Left colon (tissue), 2 donors: ENCODE results near the gene CCN5. TPM values are rescaled to one million over a fixed set of nuclear protein-coding genes. Genes with fewer than 3 reads are reported as not detected.

Experiments used
- ATAC-seq: fragments of 200-7000 bp; cut with Tn5 transposase; one replicate; pipeline ENCODE4 v1.9.1; 2020; ENCODE audit warnings: mild to moderate bottlenecking, moderate library complexity
- DNase-seq, 2 donors: peaks; one replicate each; pipeline ENCODE4 v3.0.0-alpha.2; 2020
- intact Hi-C, 2 donors: fragments of 100-400 bp; cut with DNase I in 1 of 2; cut with micrococcal nuclease in 1 of 2; formaldehyde crosslinking; loops; one replicate each; pipeline versions ENCODE4 v1.11.2 to v1.14.0; 2022; cut with DNase I, micrococcal nuclease
- total RNA-seq, 2 donors: library from RNA; stranded (reverse); fragmentation: NEBNext Ultra II Directional; extraction: Animal tissue kit (Norgen Biotek cat#: 25700); gene quantifications; one replicate each; pipeline ENCODE4 v1.2.1, GENCODE V29; 2021
- donor health status: DM: no; HTN: no; CAD: no.
- donor health status: DM: yes; HTN: yes; CAD: no.

CCN5 gene
- total RNA-seq, 2 donors from 2014 or later = 2.8 to 9.4 TPM

DNA sequence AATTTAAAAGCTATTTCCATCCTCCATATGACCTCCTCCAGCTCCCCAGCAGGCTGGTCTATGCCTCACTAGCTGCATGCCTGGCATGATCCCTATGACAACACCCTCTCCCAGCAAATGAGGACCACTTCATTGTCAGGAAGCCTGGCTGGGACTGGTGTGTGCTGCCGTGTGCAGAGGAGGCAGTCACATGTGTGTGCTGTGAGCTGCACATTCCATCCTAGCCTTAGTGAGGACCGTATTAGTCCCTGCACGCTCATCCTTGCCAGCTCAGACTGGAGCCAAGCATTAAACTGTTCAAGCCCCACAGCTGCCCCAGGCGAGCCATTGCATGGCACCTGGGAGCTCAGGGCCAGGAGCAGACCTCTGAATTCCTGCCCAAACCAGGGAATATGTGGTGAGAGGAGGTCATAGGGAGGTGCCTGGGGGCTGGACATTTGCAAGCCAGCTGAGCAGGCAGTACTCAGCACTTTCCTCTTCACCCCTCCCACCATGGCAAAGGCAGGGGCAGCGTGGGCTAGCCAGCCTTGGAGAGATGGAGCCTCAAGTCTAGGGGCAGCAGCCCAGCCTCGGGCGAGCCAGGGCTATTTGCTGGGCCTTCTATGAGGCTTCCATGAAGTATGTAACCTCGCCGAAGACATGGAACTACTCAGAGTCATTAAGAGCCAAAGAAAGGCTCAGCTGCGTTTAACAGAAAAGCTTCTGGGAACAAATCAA, 8.7 kb upstream of the CCN5 start:
- intact Hi-C loops = no loop called here
- DNase-seq (no peak), ATAC-seq (no peak)

DNA sequence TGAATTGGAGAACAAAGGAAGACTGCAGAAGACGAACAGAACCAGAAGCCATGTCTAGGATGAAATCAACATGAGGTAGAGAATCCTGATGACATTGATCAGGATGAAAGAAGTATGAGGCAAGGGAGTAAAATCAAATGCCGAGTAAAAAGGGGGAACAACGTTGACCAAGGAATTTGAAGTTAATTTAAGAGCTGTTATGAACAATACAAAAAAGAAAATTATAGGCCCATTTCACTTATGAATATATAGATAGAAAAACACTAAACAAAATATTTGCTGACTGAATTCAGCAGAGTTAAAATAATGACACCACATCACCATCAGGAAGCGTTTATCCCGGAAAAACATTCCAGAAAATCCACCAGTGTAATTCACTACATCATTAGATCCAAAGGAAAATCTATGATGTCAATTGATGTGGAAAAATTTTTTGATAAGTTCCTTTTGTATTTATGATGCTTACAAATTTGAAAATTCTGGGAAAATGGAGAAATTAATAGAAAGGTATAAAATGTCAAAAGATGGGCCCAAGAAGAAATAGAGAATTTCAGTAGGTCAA, 8.1 kb upstream of the CCN5 start:
- DNase-seq (no peak), ATAC-seq (no peak)
- intact Hi-C loops = no loop called here

DNA sequence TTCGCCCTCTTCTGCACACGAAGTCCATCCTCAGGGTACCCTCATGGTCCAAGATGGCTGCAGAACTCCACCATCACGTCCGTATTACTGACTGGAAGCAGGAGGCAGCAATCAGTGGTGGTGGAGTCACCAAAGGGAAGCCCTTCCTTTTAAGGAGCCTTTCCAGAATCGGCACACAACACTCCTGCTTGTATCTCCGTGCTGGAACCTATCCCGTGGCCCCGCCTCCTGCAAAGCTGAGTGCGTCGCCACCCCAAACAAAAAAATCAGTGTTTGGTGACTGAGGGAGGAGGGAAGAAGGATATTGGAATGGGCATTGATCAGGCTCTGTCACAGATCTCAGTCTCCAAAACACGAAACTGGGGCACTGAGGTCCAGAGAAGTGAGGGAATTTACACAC, 5.8 kb upstream of the CCN5 start:
- intact Hi-C loops = no loop called here
- DNase-seq (no peak), ATAC-seq (no peak)

DNA sequence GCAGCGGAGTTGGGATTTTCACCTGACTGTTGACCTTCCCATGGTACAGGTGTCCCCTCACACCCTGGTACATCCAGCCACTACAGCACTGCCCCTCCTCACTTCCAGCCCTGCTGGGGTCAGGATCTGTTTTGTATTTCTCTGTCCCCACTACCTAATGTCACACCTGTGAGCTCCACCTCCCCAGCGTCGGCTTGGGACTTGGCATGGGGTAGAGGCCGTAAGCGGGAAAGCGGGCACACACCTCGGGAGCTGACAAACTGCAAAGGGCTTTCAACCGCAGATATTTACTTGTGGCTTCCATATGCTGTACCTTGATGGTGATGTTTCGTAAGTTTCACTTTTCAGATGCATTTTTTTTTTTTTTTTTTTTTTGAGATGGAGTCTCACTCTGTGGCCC, 5.4 kb upstream of the CCN5 start:
- DNase-seq (no peak), ATAC-seq (no peak)
- intact Hi-C loops = no loop called here

DNA sequence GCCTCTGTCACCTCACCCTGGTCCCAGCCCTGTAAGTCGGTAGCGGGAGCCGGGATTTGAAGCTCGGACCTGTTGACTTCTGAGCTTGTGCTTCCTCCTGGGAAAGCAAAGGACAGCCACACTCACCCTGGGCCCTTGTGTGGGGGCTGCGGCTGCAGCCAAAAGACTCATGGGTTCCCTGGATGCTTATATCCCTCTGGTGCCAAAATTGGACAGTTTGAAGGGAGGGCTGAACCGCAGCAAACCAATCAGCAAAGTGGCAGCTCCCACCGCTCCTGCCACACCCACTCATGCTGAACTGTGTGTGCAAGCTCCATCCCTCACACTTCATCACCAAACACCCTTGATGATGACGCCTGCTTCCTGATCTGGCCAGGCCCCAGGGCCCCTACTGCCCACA, 3.9 kb upstream of the CCN5 start:
- no peak for ATAC-seq
- intact Hi-C loops = no loop called here
- no peak for DNase-seq

DNA sequence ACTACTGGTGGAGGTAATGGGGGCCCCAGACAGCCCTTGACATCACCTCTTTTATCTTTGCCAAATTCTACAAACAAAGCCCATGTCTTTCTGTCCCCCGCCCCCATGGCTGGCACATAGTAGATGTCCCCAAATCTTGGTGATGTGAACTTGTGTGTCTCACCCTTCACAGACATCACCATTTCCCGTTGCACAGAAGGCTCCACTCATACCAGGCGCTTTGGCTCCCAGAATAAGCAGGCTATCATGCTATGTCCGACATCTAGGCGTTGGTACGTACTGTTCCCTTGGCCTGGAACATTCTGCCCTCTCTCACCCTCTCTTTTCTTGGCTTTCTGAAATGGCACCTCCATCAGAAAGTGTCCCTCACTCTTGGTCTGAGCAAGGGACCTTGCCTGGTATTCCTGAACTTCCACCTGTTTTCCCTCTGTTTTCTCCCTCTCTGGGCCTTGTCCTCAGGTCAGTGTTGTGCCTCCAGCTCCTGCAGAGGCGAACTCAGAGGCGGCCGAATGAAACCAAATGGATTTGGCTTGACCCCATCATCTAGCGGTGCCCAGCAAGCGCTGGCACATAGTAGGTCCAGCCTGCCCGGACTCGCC, 968 bp upstream of the CCN5 start:
- ATAC-seq (no peak), DNase-seq (no peak)
- intact Hi-C loops = no loop called here

DNA sequence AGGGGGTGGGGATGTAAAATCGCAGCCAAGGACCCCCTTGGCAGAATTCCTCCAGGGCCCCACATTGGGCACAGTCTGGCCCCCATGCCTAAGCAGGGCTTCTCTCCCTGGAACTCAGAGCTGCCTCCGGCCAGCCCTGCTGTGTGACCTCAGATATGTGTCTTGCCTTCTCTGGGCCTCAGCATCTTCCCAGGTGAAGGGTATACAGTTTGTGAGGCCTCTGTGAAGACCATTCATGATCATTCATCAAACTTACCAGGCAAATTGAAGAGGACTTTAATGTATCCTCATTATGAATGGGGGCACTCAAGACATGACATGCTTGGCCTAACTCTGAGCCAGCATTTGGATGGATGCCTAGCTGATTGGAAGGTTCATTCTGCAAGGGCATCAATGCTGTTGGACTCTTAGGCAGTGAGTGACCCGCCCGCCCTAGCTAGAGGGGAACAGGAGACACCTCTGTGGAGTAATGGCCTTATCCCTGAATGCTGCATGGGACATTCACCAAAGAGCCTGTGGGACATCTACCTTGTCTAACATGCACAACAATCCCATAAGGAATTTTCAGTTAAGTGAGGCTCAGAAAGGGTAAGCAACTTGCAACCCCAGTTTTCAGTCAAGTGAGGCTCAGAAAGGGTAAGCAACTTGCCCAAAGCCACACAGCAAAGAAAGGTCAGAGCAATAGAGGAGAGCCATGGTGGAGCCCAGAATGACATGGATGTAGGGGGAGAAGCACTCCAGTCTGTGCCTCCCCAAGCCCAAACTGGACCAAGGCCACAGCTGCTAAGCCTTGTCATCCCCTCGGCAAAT, 535 bp downstream of the CCN5 start:
- ATAC-seq (no peak), DNase-seq (no peak)
- intact Hi-C loops = no loop called here

DNA sequence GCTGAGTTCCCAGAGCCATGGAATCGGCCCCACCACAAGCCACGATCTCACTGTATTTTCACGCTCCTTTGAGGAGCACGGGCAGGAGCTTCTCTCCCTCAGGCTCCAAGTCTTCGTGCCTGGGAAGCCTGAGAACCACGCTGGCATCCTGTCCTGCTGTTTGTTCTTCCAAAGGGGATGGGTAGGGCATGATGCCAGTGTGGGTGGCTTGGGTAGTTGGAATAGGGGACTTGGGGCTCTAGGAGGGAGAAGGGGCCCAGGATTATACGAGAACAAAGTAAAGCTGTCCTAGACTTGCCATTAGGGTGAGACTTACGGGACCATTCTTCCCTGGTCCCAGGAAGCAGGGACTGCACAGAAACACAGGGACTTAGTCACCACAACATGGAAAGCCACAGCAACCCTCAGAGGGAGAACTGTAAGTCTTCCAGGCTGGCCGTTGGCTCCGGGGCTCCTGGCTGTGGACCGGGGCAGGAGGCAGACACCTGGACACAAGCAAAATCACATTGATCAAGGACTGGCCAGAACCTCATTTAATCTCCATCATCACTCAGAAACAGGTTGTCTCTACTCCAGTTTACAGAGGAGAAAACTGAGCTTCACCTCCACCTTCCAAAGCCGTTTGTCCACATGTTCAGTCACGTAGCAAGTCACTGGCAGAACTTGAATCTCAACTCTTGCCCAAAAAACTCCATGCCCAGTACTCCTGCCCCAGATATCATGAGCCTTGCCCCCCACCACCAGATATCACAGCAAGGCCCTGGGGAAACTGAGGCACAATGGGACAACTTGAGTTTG, 1.3 kb downstream of the CCN5 start:
- no peak for DNase-seq
- intact Hi-C loops = no loop called here
- no peak for ATAC-seq

DNA sequence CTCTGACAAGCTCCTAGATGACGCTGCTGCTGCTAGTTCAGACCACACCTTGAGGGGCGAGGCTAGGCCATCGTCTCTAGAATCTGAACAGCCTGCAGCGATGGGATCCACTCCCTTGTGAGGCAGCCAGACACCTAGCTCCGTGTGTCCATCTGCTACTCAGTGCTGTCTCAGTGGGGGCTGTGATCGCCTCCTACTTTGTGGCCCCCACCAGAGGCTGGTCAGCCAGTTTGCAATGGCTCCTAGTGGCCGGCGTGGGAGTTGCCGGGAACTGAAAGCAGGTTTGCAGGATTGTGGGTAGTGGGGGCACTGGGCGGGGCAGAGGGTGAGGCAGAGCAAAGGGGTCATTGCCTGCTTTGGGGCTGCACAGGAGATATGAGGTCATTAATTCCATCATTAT, 2.8 kb downstream of the CCN5 start:
- ATAC-seq = no peak
- intact Hi-C loops = no loop called here
- DNase-seq = no peak

DNA sequence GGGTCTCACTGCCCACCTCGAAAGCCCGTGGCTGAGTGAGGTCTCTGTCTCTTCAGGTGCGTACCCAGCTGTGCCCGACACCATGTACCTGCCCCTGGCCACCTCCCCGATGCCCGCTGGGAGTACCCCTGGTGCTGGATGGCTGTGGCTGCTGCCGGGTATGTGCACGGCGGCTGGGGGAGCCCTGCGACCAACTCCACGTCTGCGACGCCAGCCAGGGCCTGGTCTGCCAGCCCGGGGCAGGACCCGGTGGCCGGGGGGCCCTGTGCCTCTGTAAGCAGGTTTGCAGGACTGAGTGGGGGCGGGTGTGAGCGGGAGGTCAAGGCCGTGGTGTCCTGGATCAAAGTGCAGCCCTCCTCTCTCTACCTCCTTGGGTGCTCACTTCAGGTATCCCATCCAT, 4.7 kb downstream of the CCN5 start:
- DNase-seq (no peak), ATAC-seq (no peak)
- intact Hi-C loops = no loop called here

DNA sequence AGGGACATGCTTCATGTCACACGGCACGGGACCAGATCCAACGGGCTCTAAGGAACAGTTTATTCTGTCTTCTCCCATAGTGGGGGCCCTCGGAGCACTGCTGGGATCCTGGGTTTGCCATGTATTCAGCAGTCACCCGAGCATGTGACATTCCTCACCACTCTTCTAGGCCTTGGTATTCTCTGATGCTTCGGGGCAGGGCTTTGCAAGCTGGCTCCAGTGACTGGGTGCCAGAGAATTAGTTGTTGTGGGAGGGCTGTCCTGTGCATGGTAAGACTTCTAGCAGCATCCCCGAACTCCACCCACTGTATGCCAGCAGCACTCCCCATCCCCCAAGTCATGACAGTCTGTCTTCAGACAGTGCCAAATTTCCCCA, 5.4 kb downstream of the CCN5 start:
- intact Hi-C loops = no loop called here
- no peak for ATAC-seq

DNA sequence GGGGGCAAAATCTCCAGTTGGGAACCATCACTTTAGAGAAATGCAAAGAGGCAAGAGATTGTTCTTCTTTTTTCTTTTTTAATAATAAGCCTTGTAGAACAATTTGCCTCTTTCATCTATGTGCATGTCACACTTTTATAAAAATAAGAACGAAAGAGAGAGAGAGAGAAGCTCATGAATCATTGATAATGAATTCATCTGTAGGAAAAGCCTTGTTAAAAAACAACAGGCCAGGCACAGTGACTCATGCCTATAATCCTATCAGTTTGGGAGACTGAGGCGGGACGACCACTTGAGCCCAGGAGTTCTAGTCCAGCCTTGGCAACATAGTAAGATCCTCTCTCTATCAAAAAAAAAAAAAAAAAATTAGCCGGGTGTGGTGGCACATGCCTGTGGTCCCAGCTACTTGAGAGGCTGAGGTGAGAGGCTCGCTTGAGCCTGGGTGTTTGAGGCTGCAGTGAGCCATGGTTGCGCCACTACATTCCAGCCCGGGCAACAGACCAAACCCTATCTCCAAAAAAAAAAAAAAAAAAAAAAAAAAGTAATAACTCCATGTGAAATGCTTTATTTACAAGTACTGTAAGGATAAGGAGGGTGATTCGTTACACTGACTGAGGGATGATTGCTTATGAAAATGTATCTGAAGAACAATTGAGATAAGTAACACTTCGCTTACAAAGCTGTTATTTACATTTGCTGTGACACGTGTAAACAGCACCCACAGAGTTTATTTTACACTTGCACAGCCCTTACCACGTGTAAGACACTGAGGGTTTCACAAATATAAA, 6.0 kb downstream of the CCN5 start:
- ATAC-seq (no peak), DNase-seq (no peak)
- intact Hi-C loops = no loop called here

More for the DNA sequence above, 5.4 kb downstream of the CCN5 start:
- DNase-seq = no peak

DNA sequence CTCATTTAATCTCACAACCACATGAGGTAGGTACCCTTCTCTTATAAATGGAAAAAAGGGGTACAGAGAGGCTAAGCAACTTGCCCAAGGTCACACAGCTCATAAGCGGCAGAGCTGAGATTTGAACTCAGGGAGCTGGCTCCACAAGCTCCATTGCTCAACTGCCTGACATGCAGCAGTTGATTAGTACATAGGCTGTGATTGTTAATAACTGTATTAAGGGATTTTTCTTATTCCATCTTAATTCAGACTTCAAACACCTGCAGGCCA, 6.6 kb downstream of the CCN5 start:
- ATAC-seq (no peak), DNase-seq (no peak)
- intact Hi-C loops = no loop called here

DNA sequence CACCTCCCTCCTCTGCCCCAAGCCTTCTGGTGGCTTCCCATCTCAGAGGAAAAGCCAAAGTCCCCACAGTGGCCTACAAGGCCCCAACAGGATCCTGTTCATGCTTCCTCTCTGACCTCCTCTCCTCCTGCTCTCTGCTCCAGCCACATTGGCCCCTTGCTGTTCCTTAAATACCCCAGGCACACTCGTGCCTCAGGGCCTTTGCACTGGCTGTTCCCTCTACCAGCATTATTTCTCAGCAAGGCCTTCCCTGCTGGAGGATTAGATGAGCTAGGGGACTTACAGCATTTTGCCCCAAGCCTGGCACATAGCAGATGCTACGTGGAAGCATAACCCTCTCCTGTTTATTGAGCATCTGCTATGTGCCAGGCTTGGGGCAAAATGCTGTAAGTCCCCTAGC, 7.8 kb downstream of the CCN5 start:
- no peak for DNase-seq
- ATAC-seq = no peak
- intact Hi-C loops = no loop called here

DNA sequence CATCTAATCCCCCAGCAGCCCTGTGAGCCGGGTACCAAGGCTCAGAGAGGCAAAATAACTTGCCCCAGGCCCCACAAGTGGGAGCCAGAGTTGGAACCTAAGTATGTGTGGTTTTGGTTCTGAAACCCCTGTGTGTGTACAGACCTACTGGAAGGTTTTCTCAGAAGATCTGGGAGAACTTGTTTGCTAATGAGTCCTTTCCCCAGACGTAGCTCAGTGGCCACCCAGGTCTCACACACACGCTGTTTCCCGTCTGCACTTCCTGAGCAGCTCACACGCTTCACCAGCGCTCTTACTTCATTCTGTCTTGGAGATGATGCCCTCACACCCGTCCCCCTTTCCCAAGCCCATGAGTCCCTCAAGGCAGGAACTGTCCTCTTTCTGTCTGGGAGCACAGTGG, 8.2 kb downstream of the CCN5 start:
- no peak for ATAC-seq
- no peak for DNase-seq

DNA sequence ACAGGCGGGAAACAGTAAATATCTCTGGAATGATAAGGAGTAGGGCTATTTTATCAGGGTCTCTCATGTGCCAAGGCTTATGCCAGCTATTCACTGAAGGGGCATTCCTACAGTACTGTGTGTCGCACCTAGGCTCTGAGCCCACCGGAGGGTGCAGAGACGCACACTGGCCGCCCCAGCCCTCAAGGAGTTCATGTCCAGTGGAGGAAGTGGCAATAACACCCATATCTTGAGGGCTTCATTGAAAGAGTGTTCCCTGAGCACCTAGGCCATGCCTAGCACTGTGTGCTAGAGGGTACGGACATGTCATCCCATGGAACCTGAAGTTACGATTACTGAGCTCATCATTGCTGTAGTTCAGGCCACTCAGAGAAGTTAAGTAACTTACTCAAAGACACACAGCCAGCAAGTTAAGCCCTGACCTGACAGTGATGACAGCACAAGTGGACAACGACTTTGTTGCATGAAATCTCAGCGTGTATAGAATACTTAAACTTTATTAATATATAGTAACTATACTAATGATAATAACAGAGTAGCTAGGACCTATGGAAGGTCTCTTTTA, 8.7 kb downstream of the CCN5 start:
- intact Hi-C loops = no loop called here
- DNase-seq = no peak
- ATAC-seq = no peak

More for the DNA sequence above, 8.2 kb downstream of the CCN5 start:
- intact Hi-C loops = no loop called here

DNA sequence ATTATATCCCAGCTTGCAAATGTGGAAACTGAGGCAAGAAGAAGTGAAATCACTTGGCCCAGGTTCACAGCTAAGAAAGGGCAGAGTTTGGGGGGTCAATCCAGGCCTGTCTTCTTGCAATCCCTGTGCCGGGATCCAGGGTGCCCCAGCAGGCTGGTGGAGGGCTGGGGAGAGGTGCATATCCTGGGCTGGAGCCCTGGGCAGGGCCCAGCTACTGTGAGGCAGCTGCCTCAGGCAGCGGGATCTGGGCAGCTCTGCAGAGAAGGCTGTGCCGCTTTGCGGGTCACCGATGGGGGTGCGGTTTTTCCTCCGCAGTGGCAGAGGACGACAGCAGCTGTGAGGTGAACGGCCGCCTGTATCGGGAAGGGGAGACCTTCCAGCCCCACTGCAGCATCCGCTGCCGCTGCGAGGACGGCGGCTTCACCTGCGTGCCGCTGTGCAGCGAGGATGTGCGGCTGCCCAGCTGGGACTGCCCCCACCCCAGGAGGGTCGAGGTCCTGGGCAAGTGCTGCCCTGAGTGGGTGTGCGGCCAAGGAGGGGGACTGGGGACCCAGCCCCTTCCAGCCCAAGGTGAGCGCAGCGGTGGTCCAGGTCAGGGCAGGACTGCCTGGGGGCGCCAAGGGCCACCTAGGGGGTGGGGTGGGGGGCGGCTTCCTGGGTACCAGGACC, 9.4 kb downstream of the CCN5 start:
- ATAC-seq (no peak), DNase-seq (no peak)
- intact Hi-C loops = no loop called here

DNA sequence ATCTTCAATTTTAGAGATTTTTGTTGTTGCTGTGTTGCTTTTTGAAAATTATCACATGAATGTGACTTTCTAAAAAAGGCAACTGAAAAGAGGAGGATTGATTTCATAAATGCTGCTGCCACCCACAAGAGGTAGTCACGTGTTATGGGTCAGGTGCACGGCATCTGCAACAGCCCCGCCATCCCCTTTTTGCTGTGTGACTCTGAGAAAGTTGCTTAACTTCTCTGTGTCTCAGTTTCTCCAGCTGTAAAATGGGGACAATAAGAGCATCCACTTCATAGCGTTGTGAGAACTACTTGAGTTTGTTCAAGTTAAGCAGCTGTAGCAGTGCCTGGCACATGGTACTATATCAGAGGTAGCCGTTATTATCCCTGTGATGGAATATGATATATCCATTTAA, 10.7 kb downstream of the CCN5 start:
- intact Hi-C loops = no loop called here
- no peak for DNase-seq
- ATAC-seq = no peak
